Activated T-helper 1 cell treated with Interleukin-2 at 50 U/mL for 16 hours (primary cell): Measurements from ENCODE around the gene SLC16A12.
"Not testable (repeated sequence)": the region's sequence is repeated elsewhere in the genome, so short reads cannot be mapped to it uniquely, and the experiment has no call there.

ENCODE experiments used
- DNase-seq: peaks from one replicate; pipeline ENCODE4 v3.0.0-alpha.2; 2020; ENCODE audit warnings: low read depth

Gene SLC16A12

DNA sequence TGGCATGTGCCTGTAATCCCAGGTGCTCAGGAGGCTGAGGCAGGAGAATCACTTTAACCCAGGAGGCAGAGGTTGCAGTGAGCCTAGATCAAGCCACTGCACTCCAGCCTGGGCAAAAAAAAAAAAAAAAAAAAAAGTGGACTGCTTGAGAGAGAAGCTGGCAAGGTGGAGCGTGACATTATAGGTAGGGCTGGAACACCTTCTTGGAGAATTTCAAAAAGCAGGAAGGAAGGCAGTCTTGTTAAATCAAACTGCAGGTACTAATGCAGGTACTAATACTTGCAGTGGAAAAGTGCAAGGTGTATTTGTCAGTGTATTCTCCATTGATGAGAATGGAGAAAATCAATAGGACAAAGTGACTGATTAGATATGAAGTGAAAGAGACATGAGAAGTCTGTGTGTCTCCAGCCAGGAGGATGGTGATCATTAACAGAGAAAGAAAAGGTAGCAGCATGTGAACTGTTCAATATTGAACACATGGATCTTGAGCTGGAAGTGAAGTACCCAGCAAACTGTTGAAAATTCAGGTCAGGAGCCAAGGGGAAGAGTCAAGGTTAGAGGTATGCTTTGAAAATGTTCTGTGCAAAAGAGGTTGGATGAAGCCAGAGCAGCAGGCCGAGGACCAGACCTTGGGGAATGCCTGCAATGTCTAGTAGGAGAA, 12.6 kb upstream of the SLC16A12 start:
- no peak for DNase-seq

GRCh38 chr10:89546651-89547050, 11.3 kb upstream of the SLC16A12 start:
- DNase-seq: not testable (repeated sequence)

- no peak for DNase-seq
Observed at GRCh38 chr10:89543841-89544240, 8.4 kb upstream of the SLC16A12 start.

- DNase-seq: no peak
Observed at GRCh38 chr10:89540420-89540949, 5.1 kb upstream of the SLC16A12 start.

DNA sequence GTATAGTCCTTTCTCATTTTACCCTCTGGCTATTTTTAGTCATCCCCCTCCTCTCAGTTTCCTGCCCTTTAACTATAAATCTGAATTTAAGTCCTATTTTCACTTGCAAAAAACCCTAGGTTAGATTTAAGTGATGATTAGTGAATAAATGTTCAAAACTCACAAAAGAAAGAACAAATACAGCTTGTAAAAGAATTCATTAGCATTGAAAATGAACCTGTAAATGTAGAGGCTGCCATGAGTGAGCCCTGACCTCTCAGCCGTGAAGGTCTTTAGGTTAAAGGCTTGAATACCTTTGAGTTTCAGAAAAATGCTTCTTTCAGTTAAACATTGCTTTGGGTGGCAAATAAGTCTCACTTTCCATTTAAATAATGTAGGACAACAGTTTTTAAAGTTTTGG, 2.0 kb upstream of the SLC16A12 start:
- DNase-seq: no peak

- no peak for DNase-seq
Observed at GRCh38 chr10:89536013-89536354, 590 bp upstream of the SLC16A12 start.

DNA sequence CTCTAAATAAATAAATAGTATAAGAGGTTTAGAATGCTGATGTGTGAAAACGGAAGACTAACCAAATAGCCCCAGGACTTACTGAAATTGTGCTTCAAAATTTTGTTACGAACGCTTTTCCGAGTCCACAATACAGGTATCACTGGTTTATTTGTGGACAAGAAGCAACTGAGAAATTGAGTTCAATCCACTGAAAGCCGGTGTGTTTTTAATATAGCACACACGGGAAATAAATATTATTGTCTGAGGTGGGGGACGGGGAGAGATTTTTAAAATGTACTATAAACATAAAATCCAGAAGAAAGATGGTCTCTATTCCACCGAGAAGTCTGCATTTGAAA, 598 bp downstream of the SLC16A12 start:
- DNase-seq: no peak

DNA sequence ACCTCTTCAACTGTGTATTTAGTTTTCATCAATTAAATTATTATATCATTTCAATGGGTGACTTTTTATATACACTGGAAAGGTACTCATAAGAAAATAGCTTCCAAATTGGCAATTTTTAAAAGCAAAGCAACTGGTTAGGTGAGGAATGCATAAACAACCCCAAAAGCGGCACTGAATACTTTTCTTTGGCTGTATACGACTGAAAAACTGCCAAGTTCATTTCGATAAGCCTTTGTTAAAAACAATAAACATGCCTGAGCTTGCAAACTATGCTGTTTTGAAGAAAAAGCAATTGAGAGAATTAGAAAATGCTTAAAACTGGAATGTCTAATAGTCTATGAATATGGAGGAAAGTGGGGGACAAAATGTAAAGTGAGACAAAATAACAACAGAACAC, 2.9 kb downstream of the SLC16A12 start:
- no peak for DNase-seq

GRCh38 chr10:89531359-89531758, 4.0 kb downstream of the SLC16A12 start:
- DNase-seq: no peak

- DNase-seq: not testable (repeated sequence)
Observed at GRCh38 chr10:89529711-89530110, 5.7 kb downstream of the SLC16A12 start.

DNA sequence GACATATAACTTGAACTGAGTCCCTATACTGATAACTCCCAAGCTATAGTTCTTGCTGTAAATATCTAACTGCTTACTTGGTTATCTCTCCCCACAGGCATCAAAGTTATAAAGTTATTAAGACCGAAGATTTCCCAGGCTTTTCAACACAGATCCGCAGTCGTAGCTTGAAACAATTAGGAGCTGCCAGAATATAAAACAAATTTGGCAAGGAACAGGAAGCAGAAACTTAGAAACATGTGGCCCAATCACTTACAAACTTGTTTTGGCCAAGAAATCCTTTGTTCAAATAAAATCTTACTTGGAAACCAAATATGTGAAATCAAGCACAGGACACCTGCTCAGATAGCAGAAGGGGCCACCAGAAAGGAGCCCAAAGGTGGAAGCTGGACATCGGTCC, 9.0 kb downstream of the SLC16A12 start:
- no peak for DNase-seq

DNA sequence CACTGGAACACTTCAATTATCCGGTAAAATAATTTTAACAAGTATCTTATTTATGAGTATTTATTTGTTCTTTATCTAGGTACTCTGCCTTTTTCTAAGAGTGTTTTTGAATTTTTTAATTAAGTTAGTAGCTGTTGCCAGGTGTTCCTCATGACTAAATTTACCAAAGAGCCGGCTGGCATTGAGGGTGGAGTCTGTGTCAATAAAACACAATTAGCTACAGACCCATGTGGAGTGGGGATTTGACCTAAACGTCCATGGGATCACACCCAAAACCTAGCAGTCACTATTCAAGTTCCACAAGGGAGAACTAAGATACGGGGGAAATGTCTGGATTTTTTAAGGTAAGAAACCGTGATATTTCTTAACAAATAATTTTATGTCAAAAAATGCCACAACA, 9.8 kb downstream of the SLC16A12 start:
- no peak for DNase-seq

DNA sequence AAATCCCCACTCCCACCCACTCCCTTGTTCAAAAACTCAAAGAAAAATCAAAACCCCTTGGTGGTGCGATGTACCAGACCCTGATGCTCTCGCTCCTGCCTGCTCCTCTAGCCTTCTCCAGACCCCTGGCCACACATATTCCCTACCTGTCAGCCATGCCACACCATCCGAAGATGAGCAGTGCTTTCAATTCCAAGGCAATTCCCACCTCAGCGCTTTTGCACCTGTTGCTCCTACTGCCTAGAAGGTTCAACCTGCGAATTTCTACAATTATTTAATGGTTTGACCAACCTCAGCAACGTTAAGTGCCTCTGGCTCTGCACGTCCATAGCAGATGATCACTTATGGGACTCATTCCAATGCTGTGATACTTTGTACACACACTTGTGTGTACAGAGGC, 11.1 kb downstream of the SLC16A12 start:
- DNase-seq: no peak

DNA sequence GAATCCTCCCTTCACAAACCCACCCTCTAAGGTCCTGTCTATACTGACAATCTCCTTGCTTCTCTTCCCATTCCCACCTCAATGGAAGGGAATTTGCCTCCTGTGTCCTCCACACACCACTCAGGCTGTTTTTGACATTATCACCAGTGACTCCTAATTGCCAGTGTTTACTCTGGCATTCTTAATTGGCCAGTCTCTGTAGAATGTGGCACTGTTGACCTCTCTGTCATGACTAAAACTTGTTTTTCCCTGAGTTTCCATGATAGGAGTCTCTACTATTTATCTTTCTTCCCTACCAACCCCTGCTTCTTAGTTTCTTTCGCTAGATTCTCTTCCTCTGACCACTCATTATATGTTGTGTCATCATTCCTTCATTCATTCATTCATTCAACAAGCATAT, 12.1 kb downstream of the SLC16A12 start:
- no peak for DNase-seq

DNA sequence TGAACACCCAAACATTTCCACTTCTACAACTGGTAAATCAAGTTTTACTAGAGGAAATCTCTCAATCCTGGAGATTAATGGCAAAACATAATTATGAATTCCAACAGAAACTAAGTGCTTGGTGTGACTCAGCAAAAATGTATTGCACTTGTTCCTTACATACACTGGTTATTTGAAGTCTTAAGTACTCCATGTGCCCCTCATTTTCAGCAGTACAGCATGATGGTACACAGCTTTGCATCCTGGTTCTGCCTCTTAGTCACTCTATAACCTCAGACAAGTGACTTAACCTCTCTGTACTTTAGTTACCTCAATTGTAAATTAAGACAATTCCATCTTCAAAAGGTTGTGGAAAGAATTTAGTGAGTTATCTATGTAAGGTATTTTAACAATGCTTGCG, 12.9 kb downstream of the SLC16A12 start:
- no peak for DNase-seq

DNA sequence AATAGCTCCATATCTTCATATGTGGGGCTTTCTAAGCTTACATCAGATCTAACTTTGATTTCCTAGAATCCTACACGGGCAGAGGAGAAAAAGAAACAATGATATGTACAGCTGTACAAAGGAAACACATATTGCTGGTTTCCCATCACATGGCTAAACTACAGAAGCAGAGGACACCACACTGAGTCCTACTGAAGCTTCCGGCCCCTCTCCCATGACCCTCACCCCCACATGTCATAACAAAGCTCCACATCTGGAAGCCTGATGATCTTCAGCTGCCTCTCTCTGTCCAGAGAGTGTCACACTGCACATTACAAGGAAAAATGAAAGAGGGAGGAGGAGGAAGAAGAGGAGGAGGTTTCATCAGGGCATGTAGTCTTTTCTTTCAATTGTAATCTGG, 14.0 kb downstream of the SLC16A12 start:
- no peak for DNase-seq

DNA sequence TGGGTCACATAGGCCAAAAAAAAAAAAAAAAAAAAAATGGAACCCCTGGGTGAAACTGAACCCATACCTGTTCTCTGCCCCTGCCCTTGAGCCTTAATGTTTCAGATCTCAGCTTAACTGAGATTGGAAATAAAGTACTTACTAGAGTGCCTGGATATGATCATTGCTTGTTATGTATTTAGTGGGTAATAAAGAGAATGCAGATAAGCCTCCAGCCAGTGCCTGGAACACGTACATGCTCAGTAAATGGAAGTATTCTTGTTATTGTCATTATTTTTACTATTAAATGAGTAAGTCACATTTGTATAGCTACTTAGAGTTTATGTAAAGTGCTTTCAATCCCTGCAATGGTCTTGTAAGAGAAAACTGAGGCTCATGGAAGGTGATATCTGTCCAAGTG, 14.7 kb downstream of the SLC16A12 start:
- no peak for DNase-seq

DNA sequence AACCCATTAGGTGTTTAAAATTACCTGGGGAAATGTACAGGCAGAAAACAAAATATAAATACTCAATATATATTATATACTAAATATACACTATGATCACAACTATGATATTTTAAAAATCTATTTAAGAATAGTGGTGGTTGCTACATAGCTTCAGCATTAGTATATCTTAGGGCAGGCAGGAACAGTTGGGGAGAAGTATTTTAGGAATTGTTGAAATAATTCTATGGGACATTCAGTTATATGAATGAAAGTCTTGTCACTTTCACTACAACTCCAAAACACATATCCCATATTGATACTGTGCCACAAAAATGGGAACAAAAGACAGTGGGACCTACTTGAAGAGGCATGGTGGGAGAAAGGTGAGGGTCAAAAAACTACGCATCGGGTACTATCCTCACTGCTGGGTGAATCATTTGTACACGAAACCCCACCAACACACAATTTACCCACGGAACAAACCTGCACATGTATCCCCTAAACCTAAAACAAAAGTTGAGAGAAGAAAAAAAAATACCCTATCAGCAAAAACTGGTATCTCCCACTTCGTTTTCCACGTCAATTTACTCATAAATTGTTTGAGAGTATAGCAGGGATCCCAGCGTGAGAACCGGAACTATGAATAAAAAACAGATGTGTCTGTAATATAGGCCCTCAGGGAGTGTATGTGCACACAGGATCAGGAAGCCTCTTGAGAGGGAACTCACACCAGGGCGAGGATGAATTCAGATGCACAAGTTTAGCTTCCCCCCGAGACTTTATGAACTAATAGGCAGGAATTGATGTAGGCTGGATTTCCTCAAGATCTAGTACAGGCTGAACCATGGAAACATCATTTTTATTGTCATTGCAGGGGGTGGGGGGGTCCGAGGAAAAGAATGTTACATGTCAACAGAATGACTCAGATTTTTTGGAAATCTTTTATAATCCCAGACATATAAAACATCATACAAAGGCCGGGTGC, 16.2 kb downstream of the SLC16A12 start:
- no peak for DNase-seq

DNA sequence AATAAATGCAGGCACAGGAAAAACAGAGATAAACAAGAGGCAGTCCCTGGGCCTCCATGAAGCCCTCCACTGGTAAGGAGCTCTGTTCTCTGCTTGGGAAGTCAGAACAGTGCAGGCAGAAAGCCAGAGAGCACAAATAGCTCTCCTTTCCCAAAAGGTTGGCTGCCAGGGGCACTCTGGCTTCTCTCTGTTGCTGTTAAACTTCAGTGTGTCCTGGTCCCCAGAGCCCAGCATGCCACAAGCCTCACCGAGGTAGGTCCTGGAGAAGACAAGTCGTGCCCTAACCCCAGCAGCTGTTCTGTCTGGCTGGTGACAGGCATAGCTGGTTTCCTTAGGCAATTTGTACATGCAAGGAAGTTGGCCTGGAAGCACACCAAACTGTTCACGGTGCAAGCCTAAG, 17.3 kb downstream of the SLC16A12 start:
- no peak for DNase-seq

GRCh38 chr10:89516149-89516832, 19.1 kb downstream of the SLC16A12 start:
- DNase-seq: no peak

DNA sequence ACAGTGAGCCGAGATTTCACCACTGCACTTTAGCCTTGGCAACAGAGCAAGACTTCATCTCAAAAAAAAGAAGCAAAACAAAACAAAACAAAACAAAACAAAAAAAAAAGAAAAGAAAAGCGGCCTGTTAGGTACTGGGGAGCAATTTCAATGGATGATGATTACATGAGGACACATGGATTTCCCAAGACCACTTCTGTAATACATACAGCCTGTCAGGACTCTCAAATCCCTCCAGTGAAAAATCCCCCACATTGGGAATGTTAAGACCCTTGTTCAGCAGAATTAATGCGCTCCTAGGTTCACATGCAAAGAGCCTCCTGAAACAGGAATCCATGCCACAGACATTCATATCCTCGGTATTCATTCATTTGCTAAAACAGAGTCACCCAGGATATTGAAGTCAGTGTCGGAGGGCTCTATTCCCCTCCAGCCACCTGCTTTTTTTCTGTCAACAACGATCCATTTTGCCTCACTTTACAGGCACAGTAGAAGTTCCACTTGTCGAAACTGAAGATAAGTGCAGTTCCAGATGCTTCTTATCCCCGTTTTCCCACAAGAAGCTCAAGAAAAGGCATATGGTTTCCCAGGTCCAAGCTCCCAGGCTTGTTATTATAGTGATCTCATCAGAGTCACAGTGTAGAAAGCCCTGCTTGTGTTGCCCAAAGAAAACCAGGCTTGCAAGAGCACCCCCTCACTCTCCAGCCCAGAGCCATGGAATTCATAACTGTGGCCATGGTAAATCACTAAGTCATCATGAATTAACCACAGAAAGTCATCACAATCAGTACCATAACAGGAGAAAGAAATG, 20.2 kb downstream of the SLC16A12 start:
- DNase-seq: no peak

GRCh38 chr10:89513206-89513605, 22.2 kb downstream of the SLC16A12 start:
- no peak for DNase-seq
